Measurements from ENCODE around the gene MICAL3. TPM values are rescaled to one million over a fixed set of nuclear protein-coding genes. Genes with fewer than 3 reads are reported as not detected.

Gene MICAL3
- total RNA-seq, 3 donors from 2014 or later (not counting 1 experiment from before 2014, with no cell fraction given): 17.1 to 36.3 (median 34.3) TPM

- Histone ChIP-seq H3K36me3 (ENCODE audit: control insufficient read depth, insufficient read depth, low read length) (no peaks in the 10 kb centered on the region), H3K4me3 (ENCODE audit: low read length) (no peak overlapping the region), H3K27me3 (ENCODE audit: control insufficient read depth, insufficient read depth, low read length) (no peaks in the 10 kb centered on the region), H3K9me3 (ENCODE audit: control insufficient read depth, insufficient read depth, low read length) (no peaks in the 10 kb centered on the region), H3K27ac (ENCODE audit: low read length) (peak overlapping the region; percentile 56), H3K4me1 (ENCODE audit: control insufficient read depth, insufficient read depth, low read length) (peaks cover 90% of the 10 kb centered on the region)
- Mint-ChIP-seq H3K4me1 (peaks cover 56 to 63% of the 10 kb centered on the region in 2 donors), H3K36me3 (no peaks in the 10 kb centered on the region), H3K27ac (peak overlapping the region; percentile 82 to 90), H3K9me3 (no peaks in the 10 kb centered on the region), H3K27me3 (ENCODE audit: low read depth in 2 of 2) (no peaks in the 10 kb centered on the region), H3K4me3 (peak overlapping the region; percentile 94)
- ATAC-seq (no peak), DNase-seq (no peak)
- intact Hi-C loops (cut with micrococcal nuclease): loop anchor here (10.0 kb wide), 1 partner anchor 688 kb away; the partner anchor contains the start of gene IL17RA
- no peak for TF ChIP-seq CTCF (IDR thresholded peaks at IDR 0.05)
- 85% methylated on average over 21 of the region's 21 CpGs for WGBS (ENCODE audit: insufficient coverage)
These were observed 252.0 kb downstream of the MICAL3 start for GRCh38 chr22:17772249-17772957.

GRCh38 chr22:17770180-17771077 is 253.9 kb downstream of the MICAL3 start:
- intact Hi-C loops (cut with micrococcal nuclease): loop anchor here (10.0 kb wide), 1 partner anchor 686 kb away; the partner anchor contains the start of gene IL17RA
- H3K4me1 ChIP-seq (ENCODE audit: control insufficient read depth, insufficient read depth, low read length): peaks cover 81% of the 10 kb centered on the region
- H3K4me1 Mint-ChIP-seq: peaks cover 46 to 51% of the 10 kb centered on the region in 2 donors

GRCh38 chr22:17769716-17770082 is 254.7 kb downstream of the MICAL3 start:
- no peak for ATAC-seq
- no peaks in the 10 kb centered on the region for H3K27me3 Mint-ChIP-seq (ENCODE audit: low read depth in 2 of 2)
- no peak overlapping the region for H3K4me3 Mint-ChIP-seq
- peaks cover 44 to 49% of the 10 kb centered on the region in 2 donors for H3K4me1 Mint-ChIP-seq
- H3K27ac Mint-ChIP-seq: peak overlapping the region; percentile 72 to 77
- intact Hi-C loops (cut with micrococcal nuclease): loop anchor here (10.0 kb wide), 1 partner anchor 685 kb away; the partner anchor contains the start of gene IL17RA
- Histone ChIP-seq H3K27me3 (ENCODE audit: control insufficient read depth, insufficient read depth, low read length) (no peaks in the 10 kb centered on the region), H3K27ac (ENCODE audit: low read length) (no peak overlapping the region), H3K9me3 (ENCODE audit: control insufficient read depth, insufficient read depth, low read length) (no peaks in the 10 kb centered on the region), H3K4me3 (ENCODE audit: low read length) (no peak overlapping the region), H3K4me1 (ENCODE audit: control insufficient read depth, insufficient read depth, low read length) (peaks cover 74% of the 10 kb centered on the region), H3K36me3 (ENCODE audit: control insufficient read depth, insufficient read depth, low read length) (no peaks in the 10 kb centered on the region)
- no peaks in the 10 kb centered on the region for H3K9me3 Mint-ChIP-seq
- H3K36me3 Mint-ChIP-seq: no peaks in the 10 kb centered on the region
- no peak for TF ChIP-seq CTCF (IDR thresholded peaks at IDR 0.05)
- WGBS (ENCODE audit: insufficient coverage): 94% methylated on average over 9 of the region's 9 CpGs
- DNase-seq: no peak

More at GRCh38 chr22:17770180-17771077, 253.9 kb downstream of the MICAL3 start:
- Histone ChIP-seq H3K27ac (ENCODE audit: low read length) (no peak overlapping the region), H3K27me3 (ENCODE audit: control insufficient read depth, insufficient read depth, low read length) (no peaks in the 10 kb centered on the region), H3K36me3 (ENCODE audit: control insufficient read depth, insufficient read depth, low read length) (no peaks in the 10 kb centered on the region), H3K4me3 (ENCODE audit: low read length) (no peak overlapping the region), H3K9me3 (ENCODE audit: control insufficient read depth, insufficient read depth, low read length) (no peaks in the 10 kb centered on the region)
- ATAC-seq: no peak
- no peak for TF ChIP-seq CTCF (IDR thresholded peaks at IDR 0.05)
- DNase-seq: no peak
- Mint-ChIP-seq H3K27ac (peak overlapping the region; percentile 72 to 77), H3K9me3 (no peaks in the 10 kb centered on the region), H3K36me3 (no peaks in the 10 kb centered on the region), H3K4me3 (no peak overlapping the region), H3K27me3 (ENCODE audit: low read depth in 2 of 2) (no peaks in the 10 kb centered on the region)
- 91% methylated on average over 19 of the region's 19 CpGs for WGBS (ENCODE audit: insufficient coverage)

Measured in natural killer cell (primary cell).